ENCODE results near the gene UBA5.

UBA5 gene

DNA sequence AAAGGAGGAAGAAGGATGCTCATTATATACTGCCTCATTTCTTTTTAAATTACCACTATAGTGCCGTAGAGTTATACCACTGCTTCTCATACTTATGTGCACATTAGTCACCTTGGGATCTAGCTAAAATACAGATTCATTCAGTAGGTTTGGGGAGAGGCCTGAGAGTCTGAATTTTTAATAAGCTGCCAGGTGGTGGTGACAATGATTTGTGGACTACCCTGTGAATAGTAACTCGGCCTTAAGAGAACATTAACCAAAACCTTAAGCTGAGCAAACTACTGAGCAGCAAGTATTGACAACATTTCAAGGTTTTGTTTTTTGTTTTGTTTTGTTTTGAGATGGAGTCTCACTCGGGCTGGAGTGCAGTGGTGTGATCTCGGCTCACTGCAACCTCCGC lies 19.8 kb downstream of the UBA5 start:
- DNase-seq (ENCODE audit: low read depth) = no peak
- TF ChIP-seq, protein P1, sequence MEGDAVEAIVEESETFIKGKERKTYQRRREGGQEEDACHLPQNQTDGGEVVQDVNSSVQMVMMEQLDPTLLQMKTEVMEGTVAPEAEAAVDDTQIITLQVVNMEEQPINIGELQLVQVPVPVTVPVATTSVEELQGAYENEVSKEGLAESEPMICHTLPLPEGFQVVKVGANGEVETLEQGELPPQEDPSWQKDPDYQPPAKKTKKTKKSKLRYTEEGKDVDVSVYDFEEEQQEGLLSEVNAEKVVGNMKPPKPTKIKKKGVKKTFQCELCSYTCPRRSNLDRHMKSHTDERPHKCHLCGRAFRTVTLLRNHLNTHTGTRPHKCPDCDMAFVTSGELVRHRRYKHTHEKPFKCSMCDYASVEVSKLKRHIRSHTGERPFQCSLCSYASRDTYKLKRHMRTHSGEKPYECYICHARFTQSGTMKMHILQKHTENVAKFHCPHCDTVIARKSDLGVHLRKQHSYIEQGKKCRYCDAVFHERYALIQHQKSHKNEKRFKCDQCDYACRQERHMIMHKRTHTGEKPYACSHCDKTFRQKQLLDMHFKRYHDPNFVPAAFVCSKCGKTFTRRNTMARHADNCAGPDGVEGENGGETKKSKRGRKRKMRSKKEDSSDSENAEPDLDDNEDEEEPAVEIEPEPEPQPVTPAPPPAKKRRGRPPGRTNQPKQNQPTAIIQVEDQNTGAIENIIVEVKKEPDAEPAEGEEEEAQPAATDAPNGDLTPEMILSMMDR (conservative IDR thresholded peaks at IDR 0.05; ENCODE audit: low read depth, low read length) = no peak

DNA sequence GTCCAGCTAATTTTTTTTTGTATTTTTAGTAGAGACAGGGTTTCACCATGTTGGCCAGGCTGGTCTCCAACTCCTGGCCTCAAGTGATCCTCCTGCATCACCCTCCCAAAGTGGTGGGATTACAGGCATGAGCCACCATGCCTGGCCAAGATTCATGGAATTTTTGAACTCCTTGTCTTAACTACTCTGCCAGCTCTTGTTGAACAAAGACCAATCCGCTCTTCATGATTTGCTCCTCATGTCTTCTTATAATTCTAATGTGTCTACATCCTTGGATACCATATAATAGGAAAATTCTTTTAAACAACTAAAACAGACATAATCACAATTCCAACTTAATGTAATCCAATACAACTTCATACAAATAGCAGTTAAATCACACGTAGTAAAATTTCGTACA lies 21.3 kb downstream of the UBA5 start:
- TF ChIP-seq, protein P1 (conservative IDR thresholded peaks at IDR 0.05; ENCODE audit: low read depth, low read length) = no peak
- DNase-seq (ENCODE audit: low read depth) = no peak
- no peak overlapping the region for H3K4me3 ChIP-seq (ENCODE audit: low read length)

More for the DNA sequence above, 19.8 kb downstream of the UBA5 start:
- no peak overlapping the region for H3K4me3 ChIP-seq (ENCODE audit: low read length)

DNA sequence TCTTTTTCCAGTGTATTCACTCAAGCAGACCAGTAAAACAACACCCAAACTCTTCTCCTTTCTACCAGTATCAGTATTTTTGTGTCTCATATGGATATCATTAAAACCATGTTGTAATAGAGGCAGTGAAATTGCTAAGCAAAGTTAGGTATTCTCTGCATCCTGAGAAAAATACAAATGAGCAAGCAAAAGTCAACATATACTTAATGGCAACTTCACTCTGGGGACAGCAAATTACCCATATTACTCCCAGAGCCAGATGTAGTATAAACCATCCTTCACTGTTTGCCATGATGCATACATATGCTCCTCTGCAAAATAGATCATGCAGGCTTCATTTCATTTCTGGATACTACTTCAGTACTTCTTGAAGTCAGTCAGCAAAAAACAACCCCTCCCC lies 22.1 kb downstream of the UBA5 start:
- DNase-seq (ENCODE audit: low read depth) = no peak
- TF ChIP-seq, protein P1 (conservative IDR thresholded peaks at IDR 0.05; ENCODE audit: low read depth, low read length) = no peak
- no peak overlapping the region for H3K4me3 ChIP-seq (ENCODE audit: low read length)

DNA sequence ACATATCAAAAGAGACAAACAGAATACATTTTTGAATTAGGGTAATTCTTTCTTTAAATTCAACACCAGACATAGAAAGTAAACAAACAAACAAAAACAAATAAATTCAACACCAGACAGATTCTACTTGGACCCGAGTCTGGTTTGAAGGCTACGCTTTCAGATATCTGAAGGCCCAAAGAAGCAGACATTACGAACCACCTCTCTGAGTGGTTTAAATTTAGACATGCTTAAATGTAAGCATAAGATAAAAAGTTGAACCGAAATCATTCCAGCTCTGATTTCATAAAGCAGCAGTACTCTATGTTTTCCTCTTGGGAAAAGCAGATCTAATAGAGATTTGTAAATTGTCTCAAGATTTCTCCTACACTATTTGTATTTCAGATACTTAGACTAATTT lies 29.9 kb downstream of the UBA5 start:
- DNase-seq (ENCODE audit: low read depth) = no peak
- TF ChIP-seq, protein P1 (conservative IDR thresholded peaks at IDR 0.05; ENCODE audit: low read depth, low read length) = no peak
- no peak overlapping the region for H3K4me3 ChIP-seq (ENCODE audit: low read length)

DNA sequence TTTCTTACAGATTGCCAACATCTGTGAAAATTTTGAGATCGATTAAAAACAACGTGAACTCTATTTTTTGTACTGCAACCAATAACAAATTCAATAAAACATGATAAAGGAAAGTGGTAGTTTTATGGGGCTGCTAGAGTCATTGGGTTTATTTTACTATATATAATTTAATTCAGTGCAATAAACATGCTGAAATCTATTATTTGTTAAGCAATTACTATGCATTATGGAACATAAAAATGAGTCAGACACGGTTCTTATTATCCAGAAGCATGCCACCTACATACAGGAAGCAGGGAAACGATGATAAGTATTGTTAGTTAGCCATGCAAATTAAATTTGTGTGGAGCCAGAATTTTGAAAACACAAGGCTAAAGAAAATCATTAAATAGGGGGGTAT lies 34.9 kb downstream of the UBA5 start:
- H3K4me3 ChIP-seq (ENCODE audit: low read length) = no peak overlapping the region
- no peak for DNase-seq (ENCODE audit: low read depth)
- TF ChIP-seq, protein P1 (conservative IDR thresholded peaks at IDR 0.05; ENCODE audit: low read depth, low read length) = no peak

DNA sequence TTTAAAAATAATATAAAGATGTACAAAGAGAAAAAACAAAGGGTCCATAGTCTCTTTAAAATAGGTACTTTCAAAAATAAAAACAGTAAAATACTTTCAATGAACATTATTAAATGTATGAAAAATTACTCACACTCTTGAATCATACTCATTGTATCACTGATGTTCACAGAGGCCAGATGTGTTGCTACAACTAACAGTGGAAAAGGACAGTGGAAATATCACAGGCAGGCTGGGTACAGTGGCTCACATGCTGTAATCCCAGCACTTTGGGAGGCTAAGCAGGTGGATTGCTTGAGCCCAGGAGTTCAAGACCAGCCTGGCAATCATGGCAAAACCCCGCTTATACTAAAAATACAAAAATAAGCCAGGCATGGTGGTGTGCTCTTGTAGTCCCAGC lies 35.3 kb downstream of the UBA5 start:
- H3K4me3 ChIP-seq (ENCODE audit: low read length) = no peak overlapping the region
- TF ChIP-seq, protein P1 (conservative IDR thresholded peaks at IDR 0.05; ENCODE audit: low read depth, low read length) = no peak
- no peak for DNase-seq (ENCODE audit: low read depth)

DNA sequence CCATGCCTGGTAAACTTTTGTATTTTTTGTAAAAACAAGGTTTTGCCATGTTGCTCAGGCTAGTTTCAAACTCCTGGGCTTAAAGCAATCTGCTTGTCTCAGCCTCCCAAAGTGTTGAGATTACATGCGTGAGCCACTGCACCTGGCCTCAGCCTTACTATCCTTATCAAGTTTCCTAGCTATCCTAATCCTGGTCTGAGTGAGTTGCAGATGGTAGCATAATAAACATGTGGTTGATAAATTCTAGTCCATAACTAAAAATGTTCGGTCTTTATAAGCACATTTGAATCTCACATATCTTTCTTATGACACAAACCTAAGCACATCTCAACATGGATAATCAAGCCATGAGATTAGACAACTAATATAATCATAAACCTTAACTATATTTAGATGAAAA lies 43.6 kb downstream of the UBA5 start:
- no peak overlapping the region for H3K4me3 ChIP-seq (ENCODE audit: low read length)
- no peak for DNase-seq (ENCODE audit: low read depth)
- TF ChIP-seq, protein P1 (conservative IDR thresholded peaks at IDR 0.05; ENCODE audit: low read depth, low read length) = no peak

Measured in retinal pigment epithelial cell (primary cell).